ENCODE data around the gene ASB18. TPM values are rescaled to one million over a fixed set of nuclear protein-coding genes. Genes with fewer than 3 reads are reported as not detected.
A peak's percentile ranks its signal among the peaks of the same experiment; 100 is the strongest.
"Not testable (repeated sequence)": the region's sequence is repeated elsewhere in the genome, so short reads cannot be mapped to it uniquely, and the experiment has no call there.

Gene ASB18
- total RNA-seq, 2 donors from 2014 or later = not detected

GRCh38 chr2:236271851-236272250, 7.6 kb upstream of the ASB18 start:
- Histone ChIP-seq H3K9me3 (ENCODE audit: control insufficient read depth, low read length) (peaks cover 14% of the 10 kb centered on the region), H3K4me1 (ENCODE audit: control insufficient read depth, insufficient read depth, low read length) (no peaks in the 10 kb centered on the region), H3K9ac (ENCODE audit: extremely low read depth, low read length, poor library complexity, severe bottlenecking) (no peak overlapping the region), H3K4me3 (ENCODE audit: low read length) (no peak overlapping the region), H3K36me3 (ENCODE audit: control insufficient read depth, insufficient read depth, low read length) (no peaks in the 10 kb centered on the region), H3K27ac (ENCODE audit: low read depth, low read length) (no peak overlapping the region), H3K27me3 (ENCODE audit: control insufficient read depth, insufficient read depth, low read length, poor library complexity, severe bottlenecking) (no peaks in the 10 kb centered on the region)
- H3K4me3 Mint-ChIP-seq = no peak overlapping the region
- no peaks in the 10 kb centered on the region for H3K27me3 Mint-ChIP-seq (ENCODE audit: insufficient read depth)
- WGBS, 2 experiments (ENCODE audit: insufficient coverage in 1 of 2, insufficient read length in 1 of 2) = 91 to 100% methylated on average over 5 of the region's 5 CpGs
- H3K27ac Mint-ChIP-seq = no peak overlapping the region
- H3K36me3 Mint-ChIP-seq (ENCODE audit: low read depth) = no peaks in the 10 kb centered on the region
- DNase-seq = peak; percentile 13
- TF ChIP-seq CTCF (conservative IDR thresholded peaks at IDR 0.05) = no peak
- peaks cover 43% of the 10 kb centered on the region for H3K9me3 Mint-ChIP-seq
- H3K4me1 Mint-ChIP-seq = no peaks in the 10 kb centered on the region

GRCh38 chr2:236269876-236270275, 5.7 kb upstream of the ASB18 start:
- H3K27me3 ChIP-seq (ENCODE audit: control insufficient read depth, insufficient read depth, low read length, poor library complexity, severe bottlenecking); H3K4me3 Mint-ChIP-seq; H3K36me3 ChIP-seq (ENCODE audit: control insufficient read depth, insufficient read depth, low read length); H3K27ac Mint-ChIP-seq; H3K27ac ChIP-seq (ENCODE audit: low read depth, low read length); H3K9ac ChIP-seq (ENCODE audit: extremely low read depth, low read length, poor library complexity, severe bottlenecking); H3K4me1 ChIP-seq (ENCODE audit: control insufficient read depth, insufficient read depth, low read length); H3K4me1 Mint-ChIP-seq; DNase-seq; H3K4me3 ChIP-seq (ENCODE audit: low read length); H3K27me3 Mint-ChIP-seq (ENCODE audit: insufficient read depth); H3K36me3 Mint-ChIP-seq (ENCODE audit: low read depth): not testable (repeated sequence)
- H3K9me3 Mint-ChIP-seq = peaks cover 43% of the 10 kb centered on the region
- peaks cover 14% of the 10 kb centered on the region for H3K9me3 ChIP-seq (ENCODE audit: control insufficient read depth, low read length)

GRCh38 chr2:236265675-236266074, 1.5 kb upstream of the ASB18 start:
- peaks cover 7% of the 10 kb centered on the region for H3K27me3 Mint-ChIP-seq (ENCODE audit: insufficient read depth)
- Histone ChIP-seq H3K27me3 (ENCODE audit: control insufficient read depth, insufficient read depth, low read length, poor library complexity, severe bottlenecking) (no peaks in the 10 kb centered on the region), H3K36me3 (ENCODE audit: control insufficient read depth, insufficient read depth, low read length) (no peaks in the 10 kb centered on the region), H3K4me1 (ENCODE audit: control insufficient read depth, insufficient read depth, low read length) (no peaks in the 10 kb centered on the region), H3K9me3 (ENCODE audit: control insufficient read depth, low read length) (peaks cover 14% of the 10 kb centered on the region), H3K9ac (ENCODE audit: extremely low read depth, low read length, poor library complexity, severe bottlenecking) (no peak overlapping the region), H3K4me3 (ENCODE audit: low read length) (no peak overlapping the region), H3K27ac (ENCODE audit: low read depth, low read length) (no peak overlapping the region)
- H3K36me3 Mint-ChIP-seq (ENCODE audit: low read depth) = no peaks in the 10 kb centered on the region
- no peak overlapping the region for H3K4me3 Mint-ChIP-seq
- DNase-seq = no peak
- H3K9me3 Mint-ChIP-seq = peaks cover 31% of the 10 kb centered on the region
- no peak for TF ChIP-seq CTCF (conservative IDR thresholded peaks at IDR 0.05)
- no peaks in the 10 kb centered on the region for H3K4me1 Mint-ChIP-seq
- no peak overlapping the region for H3K27ac Mint-ChIP-seq

GRCh38 chr2:236262238-236262637, 2.0 kb downstream of the ASB18 start:
- no peak overlapping the region for H3K27ac Mint-ChIP-seq
- H3K9me3 ChIP-seq (ENCODE audit: control insufficient read depth, low read length) = no peaks in the 10 kb centered on the region
- H3K9ac ChIP-seq (ENCODE audit: extremely low read depth, low read length, poor library complexity, severe bottlenecking) = no peak overlapping the region
- H3K36me3 Mint-ChIP-seq (ENCODE audit: low read depth) = no peaks in the 10 kb centered on the region
- H3K4me1 Mint-ChIP-seq = no peaks in the 10 kb centered on the region
- peaks cover 13% of the 10 kb centered on the region for H3K27me3 Mint-ChIP-seq (ENCODE audit: insufficient read depth)
- H3K4me3 Mint-ChIP-seq = no peak overlapping the region
- no peaks in the 10 kb centered on the region for H3K9me3 Mint-ChIP-seq
- no peak for TF ChIP-seq CTCF (conservative IDR thresholded peaks at IDR 0.05)
- H3K36me3 ChIP-seq (ENCODE audit: control insufficient read depth, insufficient read depth, low read length) = no peaks in the 10 kb centered on the region
- WGBS, 2 experiments (ENCODE audit: insufficient coverage in 1 of 2, insufficient read length in 1 of 2) = 60 to 96% methylated on average over 1 to 7 of the region's 7 CpGs
- no peak overlapping the region for H3K4me3 ChIP-seq (ENCODE audit: low read length)
- H3K27me3 ChIP-seq (ENCODE audit: control insufficient read depth, insufficient read depth, low read length, poor library complexity, severe bottlenecking) = no peaks in the 10 kb centered on the region
- H3K4me1 ChIP-seq (ENCODE audit: control insufficient read depth, insufficient read depth, low read length) = no peaks in the 10 kb centered on the region
- no peak overlapping the region for H3K27ac ChIP-seq (ENCODE audit: low read depth, low read length)
- DNase-seq = no peak

All from endodermal cell (in vitro differentiated cells).